Esophagus muscularis mucosa (tissue), 4 donors: Measurements from ENCODE around the gene AKR1C2. TPM values are rescaled to one million over a fixed set of nuclear protein-coding genes. Genes with fewer than 3 reads are reported as not detected.

Source experiments
- DNase-seq: peaks from one replicate; pipeline ENCODE4 v3.0.0-alpha.2; 2017; ENCODE audit errors: extremely low spot score
- H3K27ac ChIP-seq, 4 donors: fragments of 200-600 bp; sonication (generic); replicated peaks in 1 of 4; 1 replicate in 3 of 4; 2 replicates in 1 of 4; pipeline ENCODE4 v1.5.1; 2016 to 2019; ENCODE audit warnings: mild to moderate bottlenecking in 1 of 4
- H3K27me3 ChIP-seq, 4 donors: fragments of 200-600 bp; sonication (generic); one replicate each; pipeline versions ENCODE4 v1.5.1 to v1.6.0; 2016 to 2019
- H3K36me3 ChIP-seq, 4 donors: fragments of 200-600 bp; sonication (generic); one replicate each; pipeline ENCODE4 v1.5.1; 2016 to 2019
- H3K4me1 ChIP-seq, 4 donors: fragments of 200-600 bp; sonication (generic); one replicate each; pipeline ENCODE4 v1.5.1; 2016 to 2019
- H3K4me3 ChIP-seq, 4 donors: fragments of 200-600 bp; sonication (generic); 1 replicate in 2 of 4; 2 replicates in 2 of 4; pipeline ENCODE4 v1.5.1; 2016 to 2019; ENCODE audit warnings: mild to moderate bottlenecking in 4 of 4, moderate library complexity in 1 of 4
- H3K9me3 ChIP-seq, 4 donors: fragments of 200-600 bp; sonication (generic); 1 replicate in 3 of 4; 2 replicates in 1 of 4; pipeline ENCODE4 v1.5.1; 2016 to 2019
- EP300 ChIP-seq: sonication (generic); formaldehyde crosslinking; IDR thresholded peaks from one replicate; pipeline ENCODE4 v1.6.1; 2017; ENCODE audit warnings: antibody characterized with exemption
- POLR2A ChIP-seq: fragments of 450-650 bp; IDR thresholded peaks from one replicate; pipeline ENCODE4 v1.6.1; 2017; ENCODE audit warnings: antibody characterized with exemption, moderate library complexity, mild to moderate bottlenecking, low read depth
- POLR2AphosphoS5 ChIP-seq, 2 donors: sonication (generic); formaldehyde crosslinking; IDR thresholded peaks; one replicate each; pipeline ENCODE4 v1.6.1; 2017; ENCODE audit warnings: antibody characterized with exemption in 2 of 2
- WGBS: methylation state at CpG from one replicate; pipeline ENCODE4 v1.1.5; 2018; 5-methylcytosine and 5-hydroxymethylcytosine counted together
- intact Hi-C: fragments of 100-400 bp; cut with DNase I; formaldehyde crosslinking; loops from one replicate; pipeline ENCODE4 v1.15.1; 2023
- total RNA-seq, 4 donors: library from RNA; depleted of rRNA; stranded (reverse); fragments of >200 nt; gene quantifications; one replicate each; pipeline versions ENCODE4 v1.1.0 to v1.2.1, GENCODE V29; 2016
- TF ChIP-seq, protein P1 (sequence below), 3 experiments: fragments of 200-600 bp in 2 of 3; fragments of 450-650 bp in 1 of 3; sonication (generic) in 2 of 3; IDR thresholded peaks; one replicate each; pipeline ENCODE4 v1.5.1; 2017 to 2019; ENCODE audit warnings: antibody characterized with exemption in 3 of 3, mild to moderate bottlenecking in 2 of 3, moderate library complexity in 1 of 3

Gene AKR1C2
- total RNA-seq, 4 donors from 2014 or later = 7.9 to 12.7 (median 9.6) TPM

DNA sequence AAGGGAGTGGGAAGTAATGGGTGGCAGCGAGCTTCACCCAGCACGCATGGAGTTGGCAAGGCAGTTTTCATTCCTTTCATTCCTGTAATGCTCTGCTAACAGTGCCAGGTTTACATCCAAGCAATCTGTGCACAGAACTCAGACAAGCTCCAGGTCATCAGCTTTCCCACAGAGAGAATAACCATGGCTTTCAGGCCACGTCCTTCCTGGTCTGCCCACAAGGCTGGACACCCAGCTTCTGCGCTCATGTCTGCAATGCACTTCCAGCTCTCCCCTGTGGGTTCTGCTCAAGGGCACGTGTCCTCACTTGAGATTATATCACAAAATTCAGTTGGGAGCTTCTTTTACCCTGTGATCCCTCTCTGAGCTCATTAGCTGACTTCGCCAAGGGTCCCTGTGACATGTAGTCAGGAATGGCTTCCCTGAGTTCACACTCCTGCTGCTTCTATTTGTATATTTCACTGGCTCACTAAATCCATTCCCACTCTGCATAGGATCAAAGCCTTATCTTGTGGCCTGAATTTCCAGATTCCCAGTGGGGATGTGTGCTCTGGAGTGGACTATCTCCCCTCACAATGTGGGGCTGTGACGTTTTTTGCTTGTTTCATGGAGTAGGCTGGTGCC, 18.6 kb downstream of the AKR1C2 start:
- Histone ChIP-seq H3K36me3 (no peaks in the 10 kb centered on the region), H3K9me3 (no peaks in the 10 kb centered on the region), H3K27ac (peak overlapping the region in 3 of 4 donors; percentile 18 to 48 (median 25)), H3K27me3 (no peaks in the 10 kb centered on the region), H3K4me1 (peaks cover 18 to 38% (median 27%) of the 10 kb centered on the region in 4 donors), H3K4me3 (no peak overlapping the region)
- TF ChIP-seq POLR2AphosphoS5 (IDR thresholded peaks at IDR 0.05) = peak in 1 of 2 donors; percentile 36
- TF ChIP-seq, protein P1, sequence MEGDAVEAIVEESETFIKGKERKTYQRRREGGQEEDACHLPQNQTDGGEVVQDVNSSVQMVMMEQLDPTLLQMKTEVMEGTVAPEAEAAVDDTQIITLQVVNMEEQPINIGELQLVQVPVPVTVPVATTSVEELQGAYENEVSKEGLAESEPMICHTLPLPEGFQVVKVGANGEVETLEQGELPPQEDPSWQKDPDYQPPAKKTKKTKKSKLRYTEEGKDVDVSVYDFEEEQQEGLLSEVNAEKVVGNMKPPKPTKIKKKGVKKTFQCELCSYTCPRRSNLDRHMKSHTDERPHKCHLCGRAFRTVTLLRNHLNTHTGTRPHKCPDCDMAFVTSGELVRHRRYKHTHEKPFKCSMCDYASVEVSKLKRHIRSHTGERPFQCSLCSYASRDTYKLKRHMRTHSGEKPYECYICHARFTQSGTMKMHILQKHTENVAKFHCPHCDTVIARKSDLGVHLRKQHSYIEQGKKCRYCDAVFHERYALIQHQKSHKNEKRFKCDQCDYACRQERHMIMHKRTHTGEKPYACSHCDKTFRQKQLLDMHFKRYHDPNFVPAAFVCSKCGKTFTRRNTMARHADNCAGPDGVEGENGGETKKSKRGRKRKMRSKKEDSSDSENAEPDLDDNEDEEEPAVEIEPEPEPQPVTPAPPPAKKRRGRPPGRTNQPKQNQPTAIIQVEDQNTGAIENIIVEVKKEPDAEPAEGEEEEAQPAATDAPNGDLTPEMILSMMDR (IDR thresholded peaks at IDR 0.05) = no peak
- no peak for TF ChIP-seq EP300
- TF ChIP-seq POLR2A = no peak
- no peak for DNase-seq
- intact Hi-C loops = loop anchor here (5.0 kb wide), 1 partner anchor 138 kb away; no protein-coding TSS in a partner anchor
- 65% methylated on average over 7 of the region's 7 CpGs for WGBS

DNA sequence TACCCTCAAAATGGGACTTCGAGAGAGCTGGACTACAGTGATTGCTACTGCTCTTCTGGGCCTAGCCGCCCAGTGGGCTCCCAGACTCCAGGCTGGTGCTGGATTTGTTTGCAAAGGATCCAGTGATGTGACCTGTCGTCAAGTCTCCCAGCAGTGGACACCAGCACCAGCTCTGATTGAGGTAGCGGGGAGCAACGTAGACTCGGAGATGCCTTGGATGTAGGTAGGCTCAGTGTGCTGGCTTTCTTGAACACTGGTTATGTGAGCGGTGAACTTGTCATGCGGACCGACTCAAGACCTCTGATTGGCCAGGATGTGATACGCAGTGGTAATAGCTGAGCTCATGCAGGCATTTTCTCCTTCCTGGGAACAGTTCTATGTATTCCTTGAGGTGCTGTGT, 19.4 kb downstream of the AKR1C2 start:
- H3K4me3 ChIP-seq = no peak overlapping the region
- peaks cover 18 to 38% (median 27%) of the 10 kb centered on the region in 4 donors for H3K4me1 ChIP-seq
- H3K27me3 ChIP-seq = no peaks in the 10 kb centered on the region
- no peak for DNase-seq
- TF ChIP-seq EP300 (no peak), POLR2AphosphoS5 (IDR thresholded peaks at IDR 0.05) (no peak), POLR2A (no peak)
- TF ChIP-seq, protein P1 (IDR thresholded peaks at IDR 0.05) = no peak
- WGBS = 93% methylated on average over 2 of the region's 10 CpGs
- intact Hi-C loops = loop anchor here (5.0 kb wide), 1 partner anchor 137 kb away; no protein-coding TSS in a partner anchor
- H3K9me3 ChIP-seq = no peaks in the 10 kb centered on the region
- peaks cover 0 to under 1% (median under 1%) of the 10 kb centered on the region in 4 donors for H3K36me3 ChIP-seq
- no peak overlapping the region for H3K27ac ChIP-seq

DNA sequence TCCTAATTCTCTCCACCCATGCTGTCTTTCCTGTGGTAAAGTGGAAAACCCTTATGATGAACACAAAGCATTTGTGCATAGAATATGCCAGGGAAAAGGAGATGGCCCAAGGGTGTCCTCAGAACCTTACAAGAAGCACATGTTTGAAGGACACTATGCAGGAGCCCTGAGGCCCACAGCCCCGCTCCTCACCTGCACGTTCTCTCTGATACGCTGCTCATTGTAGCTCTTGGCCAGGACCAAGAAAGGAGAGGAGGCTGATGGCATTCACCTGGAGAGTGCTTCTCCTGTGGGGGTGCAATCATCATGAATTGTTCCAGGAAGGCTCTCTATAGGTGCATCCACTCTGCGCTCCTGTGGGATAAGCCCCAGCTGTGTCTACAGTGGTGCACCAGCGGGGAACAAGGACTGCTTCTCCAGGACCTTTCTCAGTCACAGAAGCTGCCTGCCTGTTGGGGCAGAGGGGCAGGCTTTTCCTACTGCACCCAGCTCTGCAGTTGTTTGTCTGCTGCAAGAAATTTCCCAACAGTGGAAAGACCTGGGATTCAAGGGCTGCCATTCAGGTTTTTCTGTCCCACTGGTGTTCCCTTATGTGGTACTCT, 19.9 kb downstream of the AKR1C2 start:
- Histone ChIP-seq H3K9me3 (no peaks in the 10 kb centered on the region), H3K36me3 (peaks cover 0 to 6% (median 2%) of the 10 kb centered on the region in 4 donors), H3K27me3 (no peaks in the 10 kb centered on the region), H3K4me3 (no peak overlapping the region), H3K4me1 (peaks cover 18 to 38% (median 27%) of the 10 kb centered on the region in 4 donors), H3K27ac (no peak overlapping the region)
- intact Hi-C loops = loop anchor here (5.0 kb wide), 1 partner anchor 136 kb away; no protein-coding TSS in a partner anchor
- no peak for TF ChIP-seq POLR2AphosphoS5 (IDR thresholded peaks at IDR 0.05)
- no peak for DNase-seq
- WGBS = 97% methylated on average over 3 of the region's 5 CpGs

DNA sequence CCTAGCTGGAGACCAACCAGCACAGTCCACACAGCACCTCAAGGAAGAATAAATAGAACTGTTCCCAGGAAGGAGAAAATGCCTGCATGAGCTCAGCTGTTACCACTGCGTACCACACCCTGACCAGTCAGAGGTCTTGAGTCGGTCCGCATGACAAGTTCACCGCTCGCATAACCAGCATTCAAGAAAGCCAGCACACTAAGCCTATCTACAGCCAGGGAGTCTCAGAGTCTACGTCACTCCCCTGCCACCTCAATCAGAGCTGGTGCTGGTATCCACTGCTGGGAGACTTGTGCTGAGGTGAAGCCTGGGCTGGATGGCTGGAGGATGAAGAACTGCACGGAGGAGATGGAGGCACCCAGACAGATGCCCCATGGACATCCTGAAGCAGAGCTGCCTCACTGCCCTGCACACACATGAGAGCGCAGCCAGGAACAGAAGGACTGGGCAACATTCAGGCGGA, 20.9 kb downstream of the AKR1C2 start:
- DNase-seq = no peak
- TF ChIP-seq EP300 (no peak), POLR2AphosphoS5 (IDR thresholded peaks at IDR 0.05) (no peak), POLR2A (no peak)
- TF ChIP-seq, protein P1 (IDR thresholded peaks at IDR 0.05) = no peak
- peak overlapping the region in 1 of 4 donors; percentile 38 for H3K27ac ChIP-seq
- H3K4me3 ChIP-seq = no peak overlapping the region
- H3K4me1 ChIP-seq = peaks cover 18 to 38% (median 27%) of the 10 kb centered on the region in 4 donors
- H3K36me3 ChIP-seq = peaks cover 0 to 8% (median 2%) of the 10 kb centered on the region in 4 donors
- H3K9me3 ChIP-seq = no peaks in the 10 kb centered on the region
- no peaks in the 10 kb centered on the region for H3K27me3 ChIP-seq
- 96% methylated on average over 9 of the region's 9 CpGs for WGBS
- intact Hi-C loops = loop anchor here (5.0 kb wide), 1 partner anchor 135 kb away; no protein-coding TSS in a partner anchor
